WTC11 (cell line): Measurements from ENCODE around the gene CBLN2. TPM values are rescaled to one million over a fixed set of nuclear protein-coding genes. Genes with fewer than 3 reads are reported as not detected.

Experiments used
- ATAC-seq: fragments of 200-7000 bp; cut with Tn5 transposase; 2 replicates; pipeline ENCODE4 v1.10.0; 2021; ENCODE audit warnings: mild to moderate bottlenecking, moderate library complexity
- CTCF ChIA-PET: fragments of 300-600 bp; sonication (Branson Sonifier 250); formaldehyde crosslinking; loops from one replicate; lab custom pipeline; 2021; ENCODE audit warnings: antibody characterized with exemption; lab: Charles Lee
- POLR2A ChIA-PET: fragments of 350-600 bp; sonication (Branson Sonifier 250); formaldehyde crosslinking; loops from one replicate; lab custom pipeline; 2021; ENCODE audit warnings: antibody characterized with exemption; lab: Charles Lee
- DNase-seq: peaks from one replicate; pipeline ENCODE4 v3.0.0; 2021; ENCODE audit warnings: low spot score
- H3K27ac Mint-ChIP-seq: 2 replicates; pipeline ENCODE4 v1.8.0; 2021; ENCODE audit warnings: mixed read lengths
- H3K27me3 Mint-ChIP-seq: 2 replicates; pipeline ENCODE4 v1.8.0; 2021; ENCODE audit warnings: low read depth, mild to moderate bottlenecking, moderate library complexity, mixed read lengths
- H3K36me3 Mint-ChIP-seq: 2 replicates; pipeline ENCODE4 v1.8.0; 2021; ENCODE audit warnings: mixed read lengths
- H3K4me1 Mint-ChIP-seq: 2 replicates; pipeline ENCODE4 v1.8.0; 2022; ENCODE audit warnings: mixed read lengths
- H3K4me3 Mint-ChIP-seq: 2 replicates; pipeline ENCODE4 v1.8.0; 2021; ENCODE audit warnings: mild to moderate bottlenecking, moderate library complexity, mixed read lengths
- H3K9me3 Mint-ChIP-seq: 2 replicates; pipeline ENCODE4 v1.8.0; 2021; ENCODE audit warnings: mixed read lengths
- EMX1 ChIP-seq: fragments of 250-450 bp; sonication (Bioruptor Pico); IDR thresholded peaks from 2 replicates; pipeline ENCODE4 v1.8.0; 2021; ENCODE audit warnings: mild to moderate bottlenecking
- GRHL2 ChIP-seq: fragments of 250-450 bp; sonication (Bioruptor Pico); IDR thresholded peaks from 2 replicates; pipeline ENCODE4 v1.8.0; 2022; ENCODE audit warnings: mild to moderate bottlenecking, moderate library complexity; ENCODE audit not compliant: insufficient replicate concordance, severe bottlenecking
- HMGA2 ChIP-seq: fragments of 250-450 bp; sonication (Bioruptor Pico); IDR thresholded peaks from 2 replicates; pipeline ENCODE4 v1.4.0; 2021; ENCODE audit warnings: mild to moderate bottlenecking, moderate library complexity
- IRF2 ChIP-seq: sonication (generic); formaldehyde crosslinking; IDR thresholded peaks from 2 replicates; pipeline ENCODE4 v1.8.0; 2022; ENCODE audit warnings: low read depth, missing genetic modification reagents, borderline replicate concordance
- NR3C1 ChIP-seq: sonication (generic); formaldehyde crosslinking; conservative IDR thresholded peaks from 2 replicates; pipeline ENCODE4 v1.8.1; 2023; ENCODE audit warnings: low read depth, mild to moderate bottlenecking, missing genetic modification reagents
- ZNF121 ChIP-seq: sonication (generic); formaldehyde crosslinking; IDR thresholded peaks from 2 replicates; pipeline ENCODE4 v1.8.0; 2023; ENCODE audit warnings: missing genetic modification reagents
- total RNA-seq: library from RNA; stranded (reverse); gene quantifications from 3 replicates; pipeline ENCODE4 v1.2.3, GENCODE V29; 2021
- TF ChIP-seq, protein P1 (sequence below): sonication (generic); formaldehyde crosslinking; IDR thresholded peaks from 2 replicates; pipeline ENCODE4 v1.8.0; 2023; ENCODE audit warnings: mild to moderate bottlenecking, missing genetic modification reagents
- TF ChIP-seq, protein P2 (sequence below): fragments of 250-450 bp; sonication (Bioruptor Pico); conservative IDR thresholded peaks from 2 replicates; pipeline ENCODE4 v1.9.0; 2021; ENCODE audit warnings: mild to moderate bottlenecking
- TF ChIP-seq, protein P3 (sequence below): fragments of 250-450 bp; sonication (Bioruptor Pico); IDR thresholded peaks from 2 replicates; pipeline ENCODE4 v1.8.0; 2021; ENCODE audit warnings: mild to moderate bottlenecking
- TF ChIP-seq, protein P4 (sequence below): sonication (generic); formaldehyde crosslinking; IDR thresholded peaks from 2 replicates; pipeline ENCODE4 v1.8.1; 2022; ENCODE audit warnings: low read depth, mild to moderate bottlenecking, moderate library complexity, missing genetic modification reagents, borderline replicate concordance
- TF ChIP-seq, protein P5 (sequence below): fragments of 250-450 bp; sonication (Bioruptor Pico); IDR thresholded peaks from 2 replicates; pipeline ENCODE4 v2.1.2; 2022; ENCODE audit warnings: mild to moderate bottlenecking, moderate library complexity
- TF ChIP-seq, protein P6 (sequence below): sonication (generic); formaldehyde crosslinking; IDR thresholded peaks from 2 replicates; pipeline ENCODE4 v1.8.0; 2023; ENCODE audit warnings: missing genetic modification reagents
- TF ChIP-seq, protein P7 (sequence below): sonication (generic); formaldehyde crosslinking; IDR thresholded peaks from 2 replicates; pipeline ENCODE4 v1.8.1; 2023; ENCODE audit warnings: mild to moderate bottlenecking, missing genetic modification reagents
- TF ChIP-seq, protein P8 (sequence below): fragments of 200-600 bp; IDR thresholded peaks from 2 replicates; pipeline ENCODE4 v1.8.0; 2022; ENCODE audit warnings: antibody characterized with exemption

Gene CBLN2
- total RNA-seq, 1 experiment from 2014 or later, result not detected

DNA sequence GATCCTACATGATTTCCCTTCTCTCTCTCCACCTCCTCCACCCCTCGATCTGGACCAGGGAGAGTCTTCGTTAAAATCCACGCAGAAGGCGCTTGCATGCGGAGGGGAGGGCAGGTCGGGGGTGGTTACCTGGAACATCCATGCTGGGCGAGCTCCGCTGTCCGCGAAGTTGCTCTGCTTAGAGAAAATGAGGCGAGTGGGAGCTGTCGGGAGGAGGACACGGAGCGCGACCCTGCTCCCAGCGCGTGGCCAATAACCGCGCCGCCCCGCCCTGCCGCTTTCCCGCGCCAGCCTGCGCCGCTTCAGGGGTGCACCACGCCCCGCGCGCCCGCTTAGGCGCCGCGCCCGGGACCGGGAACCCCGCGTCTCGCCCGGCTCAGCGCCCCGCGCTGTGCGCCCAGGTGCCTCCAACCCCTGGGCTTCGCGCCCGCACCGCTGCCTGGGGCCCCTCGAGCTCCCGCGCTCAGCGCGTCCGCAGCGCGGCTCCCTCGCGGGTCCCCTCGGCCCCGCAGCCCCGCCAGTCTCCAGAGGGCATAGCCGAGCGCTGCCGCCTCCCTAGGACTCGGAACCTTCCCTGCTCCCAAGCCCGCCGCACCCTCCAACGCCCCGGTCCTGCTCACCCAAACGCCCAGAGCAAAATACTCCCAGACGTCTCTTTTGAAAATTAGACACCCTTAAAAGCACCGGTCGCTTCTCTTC lies 636 bp downstream of the CBLN2 start (continued):
- TF ChIP-seq, protein P1, sequence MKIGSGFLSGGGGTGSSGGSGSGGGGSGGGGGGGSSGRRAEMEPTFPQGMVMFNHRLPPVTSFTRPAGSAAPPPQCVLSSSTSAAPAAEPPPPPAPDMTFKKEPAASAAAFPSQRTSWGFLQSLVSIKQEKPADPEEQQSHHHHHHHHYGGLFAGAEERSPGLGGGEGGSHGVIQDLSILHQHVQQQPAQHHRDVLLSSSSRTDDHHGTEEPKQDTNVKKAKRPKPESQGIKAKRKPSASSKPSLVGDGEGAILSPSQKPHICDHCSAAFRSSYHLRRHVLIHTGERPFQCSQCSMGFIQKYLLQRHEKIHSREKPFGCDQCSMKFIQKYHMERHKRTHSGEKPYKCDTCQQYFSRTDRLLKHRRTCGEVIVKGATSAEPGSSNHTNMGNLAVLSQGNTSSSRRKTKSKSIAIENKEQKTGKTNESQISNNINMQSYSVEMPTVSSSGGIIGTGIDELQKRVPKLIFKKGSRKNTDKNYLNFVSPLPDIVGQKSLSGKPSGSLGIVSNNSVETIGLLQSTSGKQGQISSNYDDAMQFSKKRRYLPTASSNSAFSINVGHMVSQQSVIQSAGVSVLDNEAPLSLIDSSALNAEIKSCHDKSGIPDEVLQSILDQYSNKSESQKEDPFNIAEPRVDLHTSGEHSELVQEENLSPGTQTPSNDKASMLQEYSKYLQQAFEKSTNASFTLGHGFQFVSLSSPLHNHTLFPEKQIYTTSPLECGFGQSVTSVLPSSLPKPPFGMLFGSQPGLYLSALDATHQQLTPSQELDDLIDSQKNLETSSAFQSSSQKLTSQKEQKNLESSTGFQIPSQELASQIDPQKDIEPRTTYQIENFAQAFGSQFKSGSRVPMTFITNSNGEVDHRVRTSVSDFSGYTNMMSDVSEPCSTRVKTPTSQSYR (CRISPR knock-in tag), result no peak
- TF ChIP-seq, protein P2, sequence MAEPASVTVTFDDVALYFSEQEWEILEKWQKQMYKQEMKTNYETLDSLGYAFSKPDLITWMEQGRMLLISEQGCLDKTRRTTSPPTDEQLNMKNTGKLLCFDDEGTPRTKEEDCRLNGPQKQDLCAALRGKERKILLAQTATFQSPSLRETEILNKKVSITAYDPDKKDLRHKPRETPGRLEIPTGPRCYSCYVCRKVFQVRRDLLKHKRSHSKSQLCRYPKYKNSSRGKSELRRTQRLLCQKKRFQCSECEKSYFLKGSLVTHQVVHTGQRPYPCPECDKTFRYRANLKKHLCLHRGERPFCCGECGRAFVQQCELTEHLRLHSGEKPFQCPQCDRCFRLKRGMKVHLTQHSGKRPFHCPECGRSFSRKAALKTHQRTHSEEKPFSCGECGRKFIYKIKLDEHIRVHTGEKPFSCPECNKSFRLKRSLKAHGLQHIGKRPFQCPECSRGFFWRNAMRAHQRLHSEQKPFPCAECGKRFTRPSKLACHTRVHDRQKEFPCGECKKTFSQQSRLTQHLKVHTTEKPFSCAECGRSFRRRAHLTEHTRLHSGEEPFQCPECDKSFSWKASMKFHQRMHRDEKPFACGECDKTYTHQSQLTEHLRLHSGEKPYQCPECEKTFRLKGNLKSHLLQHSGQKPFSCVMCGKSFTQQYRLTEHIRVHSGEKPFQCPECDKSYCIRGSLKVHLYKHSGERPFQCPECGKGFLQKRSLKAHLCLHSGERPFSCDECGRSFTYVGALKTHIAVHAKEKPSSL (CRISPR knock-in tag), result no peak
- TF ChIP-seq, protein P3, sequence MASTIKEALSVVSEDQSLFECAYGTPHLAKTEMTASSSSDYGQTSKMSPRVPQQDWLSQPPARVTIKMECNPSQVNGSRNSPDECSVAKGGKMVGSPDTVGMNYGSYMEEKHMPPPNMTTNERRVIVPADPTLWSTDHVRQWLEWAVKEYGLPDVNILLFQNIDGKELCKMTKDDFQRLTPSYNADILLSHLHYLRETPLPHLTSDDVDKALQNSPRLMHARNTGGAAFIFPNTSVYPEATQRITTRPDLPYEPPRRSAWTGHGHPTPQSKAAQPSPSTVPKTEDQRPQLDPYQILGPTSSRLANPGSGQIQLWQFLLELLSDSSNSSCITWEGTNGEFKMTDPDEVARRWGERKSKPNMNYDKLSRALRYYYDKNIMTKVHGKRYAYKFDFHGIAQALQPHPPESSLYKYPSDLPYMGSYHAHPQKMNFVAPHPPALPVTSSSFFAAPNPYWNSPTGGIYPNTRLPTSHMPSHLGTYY (CRISPR knock-in tag), result no peak
- TF ChIP-seq GRHL2 (no peak), HMGA2 (CRISPR knock-in tag) (no peak), NR3C1 (no peak), ZNF121 (no peak)
- TF ChIP-seq, protein P4, sequence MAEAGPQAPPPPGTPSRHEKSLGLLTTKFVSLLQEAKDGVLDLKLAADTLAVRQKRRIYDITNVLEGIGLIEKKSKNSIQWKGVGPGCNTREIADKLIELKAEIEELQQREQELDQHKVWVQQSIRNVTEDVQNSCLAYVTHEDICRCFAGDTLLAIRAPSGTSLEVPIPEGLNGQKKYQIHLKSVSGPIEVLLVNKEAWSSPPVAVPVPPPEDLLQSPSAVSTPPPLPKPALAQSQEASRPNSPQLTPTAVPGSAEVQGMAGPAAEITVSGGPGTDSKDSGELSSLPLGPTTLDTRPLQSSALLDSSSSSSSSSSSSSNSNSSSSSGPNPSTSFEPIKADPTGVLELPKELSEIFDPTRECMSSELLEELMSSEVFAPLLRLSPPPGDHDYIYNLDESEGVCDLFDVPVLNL (CRISPR knock-in tag), result no peak
- TF ChIP-seq, protein P5, sequence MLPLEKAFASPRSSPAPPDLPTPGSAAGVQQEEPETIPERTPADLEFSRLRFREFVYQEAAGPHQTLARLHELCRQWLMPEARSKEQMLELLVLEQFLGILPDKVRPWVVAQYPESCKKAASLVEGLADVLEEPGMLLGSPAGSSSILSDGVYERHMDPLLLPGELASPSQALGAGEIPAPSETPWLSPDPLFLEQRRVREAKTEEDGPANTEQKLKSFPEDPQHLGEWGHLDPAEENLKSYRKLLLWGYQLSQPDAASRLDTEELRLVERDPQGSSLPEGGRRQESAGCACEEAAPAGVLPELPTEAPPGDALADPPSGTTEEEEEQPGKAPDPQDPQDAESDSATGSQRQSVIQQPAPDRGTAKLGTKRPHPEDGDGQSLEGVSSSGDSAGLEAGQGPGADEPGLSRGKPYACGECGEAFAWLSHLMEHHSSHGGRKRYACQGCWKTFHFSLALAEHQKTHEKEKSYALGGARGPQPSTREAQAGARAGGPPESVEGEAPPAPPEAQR (CRISPR knock-in tag), result no peak

DNA sequence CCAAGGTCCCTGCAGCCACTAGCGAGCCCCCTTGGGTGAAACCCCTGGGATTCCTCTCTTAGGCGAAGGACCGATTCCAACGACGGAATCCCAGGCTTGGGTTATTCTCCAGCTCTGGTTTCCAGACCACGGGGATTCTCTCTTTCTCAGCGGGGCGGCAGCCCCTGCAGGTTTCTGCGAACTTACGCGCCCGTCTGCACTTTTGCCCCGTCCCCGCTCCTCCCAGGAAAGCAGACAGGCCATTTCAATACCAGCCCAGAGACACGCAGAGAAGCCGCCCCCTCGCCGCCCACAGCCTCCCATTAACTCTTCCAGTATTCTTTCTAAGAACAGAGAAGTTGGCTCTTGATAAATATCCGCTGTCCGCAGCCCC lies 1.2 kb downstream of the CBLN2 start:
- peak; percentile 12 for DNase-seq
- H3K27me3 Mint-ChIP-seq, result peaks cover 81% of the 10 kb centered on the region
- TF ChIP-seq, protein P6, sequence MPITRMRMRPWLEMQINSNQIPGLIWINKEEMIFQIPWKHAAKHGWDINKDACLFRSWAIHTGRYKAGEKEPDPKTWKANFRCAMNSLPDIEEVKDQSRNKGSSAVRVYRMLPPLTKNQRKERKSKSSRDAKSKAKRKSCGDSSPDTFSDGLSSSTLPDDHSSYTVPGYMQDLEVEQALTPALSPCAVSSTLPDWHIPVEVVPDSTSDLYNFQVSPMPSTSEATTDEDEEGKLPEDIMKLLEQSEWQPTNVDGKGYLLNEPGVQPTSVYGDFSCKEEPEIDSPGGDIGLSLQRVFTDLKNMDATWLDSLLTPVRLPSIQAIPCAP, result no peak
- no peak for TF ChIP-seq EMX1
- TF ChIP-seq, protein P7, sequence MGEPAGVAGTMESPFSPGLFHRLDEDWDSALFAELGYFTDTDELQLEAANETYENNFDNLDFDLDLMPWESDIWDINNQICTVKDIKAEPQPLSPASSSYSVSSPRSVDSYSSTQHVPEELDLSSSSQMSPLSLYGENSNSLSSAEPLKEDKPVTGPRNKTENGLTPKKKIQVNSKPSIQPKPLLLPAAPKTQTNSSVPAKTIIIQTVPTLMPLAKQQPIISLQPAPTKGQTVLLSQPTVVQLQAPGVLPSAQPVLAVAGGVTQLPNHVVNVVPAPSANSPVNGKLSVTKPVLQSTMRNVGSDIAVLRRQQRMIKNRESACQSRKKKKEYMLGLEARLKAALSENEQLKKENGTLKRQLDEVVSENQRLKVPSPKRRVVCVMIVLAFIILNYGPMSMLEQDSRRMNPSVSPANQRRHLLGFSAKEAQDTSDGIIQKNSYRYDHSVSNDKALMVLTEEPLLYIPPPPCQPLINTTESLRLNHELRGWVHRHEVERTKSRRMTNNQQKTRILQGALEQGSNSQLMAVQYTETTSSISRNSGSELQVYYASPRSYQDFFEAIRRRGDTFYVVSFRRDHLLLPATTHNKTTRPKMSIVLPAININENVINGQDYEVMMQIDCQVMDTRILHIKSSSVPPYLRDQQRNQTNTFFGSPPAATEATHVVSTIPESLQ (CRISPR knock-in tag), result no peak
- TF ChIP-seq, protein P2 (CRISPR knock-in tag), result no peak
- TF ChIP-seq, protein P8, sequence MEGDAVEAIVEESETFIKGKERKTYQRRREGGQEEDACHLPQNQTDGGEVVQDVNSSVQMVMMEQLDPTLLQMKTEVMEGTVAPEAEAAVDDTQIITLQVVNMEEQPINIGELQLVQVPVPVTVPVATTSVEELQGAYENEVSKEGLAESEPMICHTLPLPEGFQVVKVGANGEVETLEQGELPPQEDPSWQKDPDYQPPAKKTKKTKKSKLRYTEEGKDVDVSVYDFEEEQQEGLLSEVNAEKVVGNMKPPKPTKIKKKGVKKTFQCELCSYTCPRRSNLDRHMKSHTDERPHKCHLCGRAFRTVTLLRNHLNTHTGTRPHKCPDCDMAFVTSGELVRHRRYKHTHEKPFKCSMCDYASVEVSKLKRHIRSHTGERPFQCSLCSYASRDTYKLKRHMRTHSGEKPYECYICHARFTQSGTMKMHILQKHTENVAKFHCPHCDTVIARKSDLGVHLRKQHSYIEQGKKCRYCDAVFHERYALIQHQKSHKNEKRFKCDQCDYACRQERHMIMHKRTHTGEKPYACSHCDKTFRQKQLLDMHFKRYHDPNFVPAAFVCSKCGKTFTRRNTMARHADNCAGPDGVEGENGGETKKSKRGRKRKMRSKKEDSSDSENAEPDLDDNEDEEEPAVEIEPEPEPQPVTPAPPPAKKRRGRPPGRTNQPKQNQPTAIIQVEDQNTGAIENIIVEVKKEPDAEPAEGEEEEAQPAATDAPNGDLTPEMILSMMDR, result no peak
- TF ChIP-seq GRHL2, result no peak
- TF ChIP-seq, protein P3 (CRISPR knock-in tag), result no peak
- TF ChIP-seq IRF2, result no peak

More for the DNA sequence above, 1.2 kb downstream of the CBLN2 start:
- POLR2A ChIA-PET, result no interaction called here
- H3K9me3 Mint-ChIP-seq, result peaks cover 28% of the 10 kb centered on the region
- peak overlapping the region; percentile 67 for H3K4me3 Mint-ChIP-seq
- H3K36me3 Mint-ChIP-seq, result peaks cover 10% of the 10 kb centered on the region
- no peak overlapping the region for H3K27ac Mint-ChIP-seq
- no peak for ATAC-seq
- H3K4me1 Mint-ChIP-seq, result 0 out of 2 replicates have a peak, but pooled peaks cover 9% of the 10 kb centered on the region
- CTCF ChIA-PET, result interaction anchor here (0.7 to 1.8 kb wide), 2 partner anchors 224 to 965 kb away, joined by 3 to 8 read pairs; no protein-coding TSS in a partner anchor
